GM23338 (cell line): ENCODE results near the gene TRAM2.

Experiments used
- CREB1 ChIP-seq: fragments of 250-450 bp; sonication (Bioruptor Pico); IDR thresholded peaks from 2 replicates; pipeline ENCODE4 v1.5.0; 2020; ENCODE audit warnings: low read depth, mild to moderate bottlenecking, moderate library complexity
- CTCF ChIP-seq, 2 experiments: fragments of 200-600 bp in 1 of 2; sonication (generic) in 1 of 2; conservative IDR thresholded peaks; 2 replicates each; pipeline versions ENCODE4 v1.5.1 to v1.6.1; 2016 to 2017; ENCODE audit warnings: antibody characterized with exemption in 2 of 2, low read depth in 2 of 2, mild to moderate bottlenecking in 2 of 2, moderate library complexity in 1 of 2
- ETS1 ChIP-seq: IDR thresholded peaks from 2 replicates; pipeline ENCODE4 v1.6.1; 2016; ENCODE audit warnings: antibody characterized with exemption
- EZH2 ChIP-seq: fragments of 200-600 bp; sonication (generic); IDR thresholded peaks from one replicate; pipeline ENCODE4 v1.8.0; 2017; ENCODE audit warnings: antibody characterized with exemption, mild to moderate bottlenecking, low read depth; ENCODE audit not compliant: unreplicated experiment
- EZH2phosphoT487 ChIP-seq: fragments of 200-600 bp; sonication (generic); IDR thresholded peaks from one replicate; pipeline ENCODE4 v1.8.1; 2018; ENCODE audit warnings: antibody characterized with exemption; ENCODE audit not compliant: unreplicated experiment
- JUNB ChIP-seq: IDR thresholded peaks from one replicate; pipeline ENCODE4 v1.6.1; 2016; ENCODE audit warnings: antibody characterized with exemption; ENCODE audit not compliant: unreplicated experiment
- NANOG ChIP-seq: IDR thresholded peaks from 2 replicates; pipeline ENCODE4 v1.6.1; 2016; ENCODE audit warnings: antibody characterized with exemption, borderline replicate concordance
- POLR2AphosphoS5 ChIP-seq: IDR thresholded peaks from 2 replicates; pipeline ENCODE4 v1.6.1; 2016; ENCODE audit warnings: antibody characterized with exemption, low read depth
- REST ChIP-seq: IDR thresholded peaks from one replicate; pipeline ENCODE4 v1.6.1; 2018; ENCODE audit warnings: antibody characterized with exemption; ENCODE audit not compliant: unreplicated experiment
- STAT1 ChIP-seq: IDR thresholded peaks from one replicate; pipeline ENCODE4 v1.6.1; 2016; ENCODE audit warnings: antibody characterized with exemption; ENCODE audit not compliant: unreplicated experiment
- ZNF114 ChIP-seq: fragments of 250-450 bp; sonication (Bioruptor Pico); IDR thresholded peaks from 2 replicates; pipeline ENCODE4 v1.5.0; 2020; ENCODE audit warnings: mild to moderate bottlenecking, moderate library complexity

GRCh38 chr6:52552278-52552643, 24.6 kb downstream of the TRAM2 start:
- TF ChIP-seq CTCF (conservative IDR thresholded peaks at IDR 0.05; ENCODE audit: low read depth in 2 of 2) = no peak
- TF ChIP-seq EZH2 = no peak
- TF ChIP-seq POLR2AphosphoS5 = no peak
- no peak for TF ChIP-seq JUNB
- no peak for TF ChIP-seq REST
- no peak for TF ChIP-seq NANOG
- no peak for TF ChIP-seq ZNF114
- TF ChIP-seq EZH2phosphoT487 = no peak
- TF ChIP-seq ETS1 = no peak
- no peak for TF ChIP-seq CREB1 (CRISPR knock-in tag)
- TF ChIP-seq STAT1 = no peak
